Measurements from ENCODE around the gene KRT13.

KRT13 gene

DNA sequence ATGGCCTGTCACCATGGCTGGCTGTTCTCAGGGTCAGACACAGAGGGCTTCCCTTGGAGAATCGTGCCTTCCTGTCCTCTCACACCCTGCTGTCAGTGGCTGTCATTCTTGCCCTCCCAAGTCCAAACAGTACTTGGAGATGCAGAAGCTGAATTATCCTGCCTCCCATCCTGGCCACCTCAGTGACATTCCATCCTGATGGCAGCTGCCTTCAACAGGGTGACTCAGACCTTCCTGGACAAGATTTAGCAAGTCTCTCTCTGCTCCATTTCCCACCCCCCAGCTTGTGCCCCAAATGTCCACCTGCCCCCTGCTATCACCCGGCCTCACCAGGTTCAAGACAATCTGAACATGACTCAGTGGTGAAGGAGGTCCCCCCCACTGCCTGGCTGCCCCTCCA lies 10.9 kb downstream of the KRT13 start:
- TF ChIP-seq, protein P1, sequence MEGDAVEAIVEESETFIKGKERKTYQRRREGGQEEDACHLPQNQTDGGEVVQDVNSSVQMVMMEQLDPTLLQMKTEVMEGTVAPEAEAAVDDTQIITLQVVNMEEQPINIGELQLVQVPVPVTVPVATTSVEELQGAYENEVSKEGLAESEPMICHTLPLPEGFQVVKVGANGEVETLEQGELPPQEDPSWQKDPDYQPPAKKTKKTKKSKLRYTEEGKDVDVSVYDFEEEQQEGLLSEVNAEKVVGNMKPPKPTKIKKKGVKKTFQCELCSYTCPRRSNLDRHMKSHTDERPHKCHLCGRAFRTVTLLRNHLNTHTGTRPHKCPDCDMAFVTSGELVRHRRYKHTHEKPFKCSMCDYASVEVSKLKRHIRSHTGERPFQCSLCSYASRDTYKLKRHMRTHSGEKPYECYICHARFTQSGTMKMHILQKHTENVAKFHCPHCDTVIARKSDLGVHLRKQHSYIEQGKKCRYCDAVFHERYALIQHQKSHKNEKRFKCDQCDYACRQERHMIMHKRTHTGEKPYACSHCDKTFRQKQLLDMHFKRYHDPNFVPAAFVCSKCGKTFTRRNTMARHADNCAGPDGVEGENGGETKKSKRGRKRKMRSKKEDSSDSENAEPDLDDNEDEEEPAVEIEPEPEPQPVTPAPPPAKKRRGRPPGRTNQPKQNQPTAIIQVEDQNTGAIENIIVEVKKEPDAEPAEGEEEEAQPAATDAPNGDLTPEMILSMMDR (IDR thresholded peaks at IDR 0.05; ENCODE audit: borderline replicate concordance, insufficient read depth, low read depth, low read length): no peak
- no peak overlapping the region for H3K4me3 ChIP-seq (ENCODE audit: low read depth, low read length)

DNA sequence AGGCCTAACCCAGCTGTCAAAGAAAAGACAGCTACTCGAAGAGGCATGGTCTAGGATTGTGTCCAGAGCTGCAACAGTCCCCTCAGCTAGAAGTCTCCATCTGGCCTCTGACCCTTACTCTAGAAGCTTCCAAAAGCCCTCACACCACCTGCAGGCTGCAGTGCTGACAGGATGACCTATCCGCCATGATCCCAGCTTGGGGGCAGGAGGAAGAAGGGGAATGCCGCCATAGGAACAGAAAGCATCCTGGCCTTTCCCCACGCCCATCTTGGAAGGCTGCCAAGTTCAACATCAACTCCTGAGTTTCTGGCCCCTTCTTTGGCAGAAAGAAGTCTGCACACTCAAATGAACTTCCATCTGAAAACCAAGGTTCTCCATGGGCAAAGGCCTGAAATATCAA lies 12.6 kb downstream of the KRT13 start:
- TF ChIP-seq, protein P1 (IDR thresholded peaks at IDR 0.05; ENCODE audit: borderline replicate concordance, insufficient read depth, low read depth, low read length): no peak
- H3K4me3 ChIP-seq (ENCODE audit: low read depth, low read length): no peak overlapping the region

DNA sequence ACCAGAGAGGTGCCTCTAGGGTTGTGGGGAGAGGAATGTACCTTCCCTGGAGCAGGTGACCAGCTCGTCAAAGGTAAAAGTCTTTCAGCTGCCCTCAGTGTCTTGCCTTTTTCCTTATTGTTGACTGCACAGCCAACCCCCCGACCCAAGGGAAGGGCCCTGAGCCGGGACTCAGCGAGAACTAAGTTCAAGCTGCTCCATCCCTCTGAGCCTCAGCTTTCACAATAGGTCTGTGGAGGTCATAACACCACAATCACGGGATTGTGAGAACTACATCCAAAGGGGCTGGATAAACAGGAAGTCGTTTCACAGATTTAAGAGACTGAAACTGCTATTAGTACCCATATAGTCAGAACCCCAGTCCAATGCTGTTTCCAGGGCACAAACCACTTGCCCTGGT lies 13.1 kb downstream of the KRT13 start:
- TF ChIP-seq, protein P1 (IDR thresholded peaks at IDR 0.05; ENCODE audit: borderline replicate concordance, insufficient read depth, low read depth, low read length): no peak
- H3K4me3 ChIP-seq (ENCODE audit: low read depth, low read length): no peak overlapping the region

DNA sequence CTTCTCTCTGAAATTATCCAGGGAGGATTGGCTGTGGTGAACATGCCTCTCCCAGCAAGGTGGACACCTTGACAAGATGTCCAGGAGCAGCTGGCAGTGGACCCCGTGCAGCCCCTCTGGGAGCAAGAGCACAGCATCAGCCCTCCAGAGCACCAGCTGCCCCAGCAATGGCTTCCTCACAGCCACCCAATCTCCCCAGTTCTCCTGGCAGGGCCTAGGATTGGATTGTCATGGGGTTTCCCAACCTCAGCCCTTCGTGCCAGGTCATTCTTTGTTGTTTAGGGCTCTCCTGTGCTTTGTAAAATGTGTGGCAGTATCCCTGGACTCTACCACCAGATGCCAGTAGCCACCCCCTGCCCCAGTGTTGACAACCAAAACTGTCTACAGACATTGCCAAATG lies 13.9 kb downstream of the KRT13 start:
- no peak overlapping the region for H3K4me3 ChIP-seq (ENCODE audit: low read depth, low read length)
- TF ChIP-seq, protein P1 (IDR thresholded peaks at IDR 0.05; ENCODE audit: borderline replicate concordance, insufficient read depth, low read depth, low read length): no peak

DNA sequence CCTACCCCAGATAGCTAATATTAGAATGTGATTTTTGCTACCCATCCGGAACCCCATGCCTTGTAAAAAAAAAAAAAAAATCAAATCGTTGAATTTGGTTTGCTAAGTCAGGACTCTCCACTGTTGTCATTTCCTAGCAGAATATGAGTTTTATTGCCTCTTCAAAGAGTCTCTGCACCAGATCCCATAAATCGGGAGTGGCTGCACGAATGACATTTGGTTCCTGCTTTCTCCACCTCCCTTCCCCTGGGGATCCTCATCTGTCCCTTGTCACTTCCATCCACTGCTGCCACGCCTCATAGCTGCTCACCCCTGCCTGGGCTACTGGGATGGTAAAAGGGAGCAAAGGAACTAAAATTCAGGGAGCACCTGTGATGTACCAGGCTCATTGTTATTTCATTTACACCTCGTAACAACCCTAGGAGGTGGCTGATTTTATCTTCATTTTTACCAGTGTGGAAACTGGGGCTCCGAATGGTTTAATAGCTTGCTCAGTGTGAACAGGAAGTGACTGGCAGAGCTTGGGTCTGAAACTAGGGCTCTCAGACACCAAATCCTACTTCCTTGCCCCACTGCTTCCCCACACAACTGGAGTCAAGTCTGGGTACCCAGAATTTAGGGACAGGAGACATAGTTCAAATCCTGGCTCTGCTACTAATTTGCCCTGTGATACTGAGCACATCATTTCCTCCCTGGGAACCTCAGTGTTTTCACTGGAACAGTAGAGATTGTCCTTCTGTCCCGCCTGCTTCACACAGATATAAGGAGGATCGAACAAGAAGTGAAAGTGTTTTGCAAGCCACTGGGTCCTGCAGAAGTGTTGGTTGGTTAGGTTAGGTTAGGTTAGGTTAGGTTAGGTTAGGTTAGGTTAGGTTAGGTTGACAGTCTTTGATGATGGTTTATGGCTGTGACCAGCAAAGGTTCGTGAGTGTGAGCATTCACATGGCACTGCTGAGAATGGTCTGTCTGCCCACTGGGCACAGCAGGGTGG lies 15.1 kb downstream of the KRT13 start:
- TF ChIP-seq, protein P1 (IDR thresholded peaks at IDR 0.05; ENCODE audit: borderline replicate concordance, insufficient read depth, low read depth, low read length): no peak
- H3K4me3 ChIP-seq (ENCODE audit: low read depth, low read length): no peak overlapping the region

DNA sequence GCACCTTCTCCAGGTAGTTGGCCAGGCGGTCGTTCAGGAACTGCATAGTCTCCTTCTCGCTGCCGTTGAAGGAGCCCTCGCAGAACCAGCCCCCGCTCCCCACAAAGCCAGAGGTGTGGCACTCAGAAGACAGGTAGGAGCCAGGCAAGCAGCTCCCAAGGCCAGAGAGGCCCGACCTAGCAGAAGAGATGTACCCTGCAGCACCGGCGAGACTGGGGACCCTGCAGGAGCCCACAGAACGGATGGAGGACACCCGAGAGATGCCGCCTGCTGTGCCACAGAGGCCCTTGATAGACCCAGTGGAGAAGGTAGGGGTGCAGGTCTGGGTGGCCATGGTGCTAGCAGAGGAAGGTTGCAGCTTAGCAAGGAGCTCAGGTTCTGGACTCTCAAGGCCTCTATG lies 15.9 kb downstream of the KRT13 start, which contains the start of gene KRT36:
KRT36 (minus strand) TSS at position 380 of the 400 bp plus-strand sequence; CDS start at position 334, 46 bp downstream.
- no peak within 1 kb of the TSS for H3K4me3 ChIP-seq (ENCODE audit: low read depth, low read length)
- TF ChIP-seq, protein P1 (IDR thresholded peaks at IDR 0.05; ENCODE audit: borderline replicate concordance, insufficient read depth, low read depth, low read length): no peak

Measured in GM12875 (cell line).